Vagina (tissue), 2 donors: ENCODE data around the gene GRIN2A. TPM values are rescaled to one million over a fixed set of nuclear protein-coding genes. Genes with fewer than 3 reads are reported as not detected.

Source experiments
- DNase-seq, 2 donors: peaks; one replicate each; pipeline ENCODE4 v3.0.0-alpha.2; 2017; ENCODE audit errors: extremely low spot score in 2 of 2
- H3K27ac ChIP-seq: fragments of 200-600 bp; sonication (generic); one replicate; pipeline ENCODE4 v1.5.1; 2019
- H3K27me3 ChIP-seq: fragments of 200-600 bp; sonication (generic); one replicate; pipeline ENCODE4 v1.5.1; 2019
- H3K36me3 ChIP-seq, 2 donors: fragments of 200-600 bp; sonication (generic); one replicate each; pipeline ENCODE4 v1.5.1; 2017 to 2019
- H3K4me1 ChIP-seq: fragments of 200-600 bp; sonication (generic); one replicate; pipeline ENCODE4 v1.5.1; 2019
- H3K4me3 ChIP-seq, 2 donors: fragments of 200-600 bp; sonication (generic); 1 replicate in 1 of 2; 2 replicates in 1 of 2; pipeline ENCODE4 v1.5.1; 2016 to 2019
- H3K9me3 ChIP-seq: fragments of 200-600 bp; sonication (generic); one replicate; pipeline ENCODE4 v1.5.1; 2019
- CTCF ChIP-seq, 3 experiments: fragments of 450-650 bp in 2 of 3; fragments of 200-600 bp in 1 of 3; sonication (generic) in 1 of 3; IDR thresholded peaks; one replicate each; pipeline ENCODE4 v1.5.1; 2017 to 2019; ENCODE audit warnings: antibody characterized with exemption in 3 of 3, mild to moderate bottlenecking in 2 of 3, moderate library complexity in 2 of 3
- POLR2A ChIP-seq, 2 donors: fragments of 450-650 bp; IDR thresholded peaks; one replicate each; pipeline ENCODE4 v1.6.1; 2017; ENCODE audit warnings: antibody characterized with exemption in 2 of 2, mild to moderate bottlenecking in 2 of 2, moderate library complexity in 2 of 2
- POLR2AphosphoS5 ChIP-seq, 2 donors: sonication (generic); formaldehyde crosslinking; IDR thresholded peaks; one replicate each; pipeline ENCODE4 v1.9.0; 2017; ENCODE audit warnings: antibody characterized with exemption in 2 of 2, mild to moderate bottlenecking in 2 of 2, low read depth in 1 of 2; ENCODE audit not compliant: insufficient read depth in 1 of 2
- intact Hi-C: fragments of 100-400 bp; cut with DNase I; formaldehyde crosslinking; loops from one replicate; pipeline ENCODE4 v1.15.1; 2023
- total RNA-seq: library from RNA; depleted of rRNA; stranded (reverse); fragments of >200 nt; gene quantifications from one replicate; pipeline ENCODE4 v1.2.3, GENCODE V29; 2016

The GRIN2A gene
- total RNA-seq, 1 donor from 2014 or later = 1.5 TPM

- Histone ChIP-seq H3K4me1 (no peaks in the 10 kb centered on the region), H3K27ac (no peak overlapping the region), H3K27me3 (no peaks in the 10 kb centered on the region), H3K9me3 (no peaks in the 10 kb centered on the region), H3K4me3 (no peak overlapping the region), H3K36me3 (no peaks in the 10 kb centered on the region)
- intact Hi-C loops = no loop called here
- TF ChIP-seq POLR2A (IDR thresholded peaks at IDR 0.05) (no peak), CTCF (IDR thresholded peaks at IDR 0.05) (no peak), POLR2AphosphoS5 (IDR thresholded peaks at IDR 0.05; ENCODE audit: insufficient read depth in 1 of 2, low read depth in 1 of 2) (no peak)
- no peak for DNase-seq
Measured at GRCh38 chr16:9957433-9957832, 224.8 kb downstream of the GRIN2A start.

- Histone ChIP-seq H3K4me3 (no peak overlapping the region), H3K27ac (no peak overlapping the region), H3K4me1 (no peaks in the 10 kb centered on the region), H3K27me3 (no peaks in the 10 kb centered on the region), H3K9me3 (no peaks in the 10 kb centered on the region), H3K36me3 (no peaks in the 10 kb centered on the region)
- DNase-seq = no peak
- no peak for TF ChIP-seq POLR2AphosphoS5 (IDR thresholded peaks at IDR 0.05; ENCODE audit: insufficient read depth in 1 of 2, low read depth in 1 of 2)
- no peak for TF ChIP-seq POLR2A (IDR thresholded peaks at IDR 0.05)
- TF ChIP-seq CTCF (IDR thresholded peaks at IDR 0.05) = no peak
- intact Hi-C loops = no loop called here
Measured at GRCh38 chr16:9957002-9957401, 225.2 kb downstream of the GRIN2A start.

GRCh38 chr16:9955677-9956076 lies 226.6 kb downstream of the GRIN2A start:
- intact Hi-C loops = no loop called here
- DNase-seq = no peak
- Histone ChIP-seq H3K36me3 (no peaks in the 10 kb centered on the region), H3K27me3 (no peaks in the 10 kb centered on the region), H3K4me1 (no peaks in the 10 kb centered on the region), H3K9me3 (no peaks in the 10 kb centered on the region), H3K27ac (no peak overlapping the region), H3K4me3 (no peak overlapping the region)
- TF ChIP-seq CTCF (IDR thresholded peaks at IDR 0.05) (no peak), POLR2A (IDR thresholded peaks at IDR 0.05) (no peak), POLR2AphosphoS5 (IDR thresholded peaks at IDR 0.05; ENCODE audit: insufficient read depth in 1 of 2, low read depth in 1 of 2) (no peak)

- intact Hi-C loops = no loop called here
- Histone ChIP-seq H3K27me3 (no peaks in the 10 kb centered on the region), H3K4me3 (no peak overlapping the region), H3K4me1 (no peaks in the 10 kb centered on the region), H3K27ac (no peak overlapping the region), H3K36me3 (no peaks in the 10 kb centered on the region), H3K9me3 (no peaks in the 10 kb centered on the region)
- TF ChIP-seq POLR2A (IDR thresholded peaks at IDR 0.05) (no peak), CTCF (IDR thresholded peaks at IDR 0.05) (no peak), POLR2AphosphoS5 (IDR thresholded peaks at IDR 0.05; ENCODE audit: insufficient read depth in 1 of 2, low read depth in 1 of 2) (no peak)
- no peak for DNase-seq
Measured at GRCh38 chr16:9953908-9954570, 228.2 kb downstream of the GRIN2A start.

- H3K4me3 ChIP-seq = no peak overlapping the region
- no peak for DNase-seq
- H3K9me3 ChIP-seq = no peaks in the 10 kb centered on the region
- no peaks in the 10 kb centered on the region for H3K36me3 ChIP-seq
- no peaks in the 10 kb centered on the region for H3K4me1 ChIP-seq
- intact Hi-C loops = no loop called here
- no peaks in the 10 kb centered on the region for H3K27me3 ChIP-seq
- no peak overlapping the region for H3K27ac ChIP-seq
- TF ChIP-seq POLR2AphosphoS5 (IDR thresholded peaks at IDR 0.05; ENCODE audit: insufficient read depth in 1 of 2, low read depth in 1 of 2) = no peak
- no peak for TF ChIP-seq CTCF (IDR thresholded peaks at IDR 0.05)
- no peak for TF ChIP-seq POLR2A (IDR thresholded peaks at IDR 0.05)
Measured at GRCh38 chr16:9950658-9951057, 231.6 kb downstream of the GRIN2A start.
